Right lobe of liver (tissue), 4 donors: ENCODE results near the gene PAX8.

Source experiments
- CTCF ChIP-seq, 4 donors: fragments of 200-600 bp in 3 of 4; fragments of 450-650 bp in 1 of 4; IDR thresholded peaks; one replicate each; pipeline versions ENCODE4 v1.5.1 to v1.8.0; 2016 to 2022; ENCODE audit warnings: antibody characterized with exemption in 4 of 4, mild to moderate bottlenecking in 2 of 4
- POLR2A ChIP-seq: fragments of 450-650 bp; IDR thresholded peaks from one replicate; pipeline ENCODE4 v1.6.1; 2017; ENCODE audit warnings: antibody characterized with exemption, mild to moderate bottlenecking
- donor health status: DM: no; HTN: no; CAD: no.
- donor health status: DM: no; HTN: no; CAD: no.
- donor health status: DM: no; HTN: yes; CAD: no.

GRCh38 chr2:113197347-113198047 is 81.2 kb downstream of the PAX8 start:
- TF ChIP-seq CTCF (IDR thresholded peaks at IDR 0.05), result no peak
- TF ChIP-seq POLR2A, result no peak
